ENCODE measurements around the gene SOD1. TPM values are rescaled to one million over a fixed set of nuclear protein-coding genes. Genes with fewer than 3 reads are reported as not detected.

SOD1 gene
- total and polyA plus RNA-seq, 2 of the 8 experiments (the other 6 are each of a cell fraction or from before 2014, with no cell fraction given), result 192 to 226 TPM

DNA sequence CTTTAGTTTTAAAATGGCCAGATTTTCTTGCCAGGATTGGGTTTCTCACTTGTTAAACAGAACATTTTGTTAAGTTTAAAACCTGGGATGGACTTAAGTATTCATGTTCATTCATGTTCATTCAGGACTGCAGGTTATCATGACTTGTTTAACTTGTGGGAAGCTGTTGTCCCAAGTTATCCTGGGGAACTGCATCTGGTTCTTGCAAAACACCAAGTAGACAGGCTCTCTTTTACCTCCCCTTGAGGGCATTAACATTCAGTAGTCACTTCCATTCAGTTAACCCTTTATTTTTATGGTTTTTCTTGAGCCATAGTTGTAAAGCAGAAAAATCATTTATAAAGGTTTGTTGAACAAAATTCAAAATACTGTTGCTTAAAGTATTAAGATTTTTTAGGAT, 8.1 kb downstream of the SOD1 start:
- H2BK120ac ChIP-seq (replicated peaks; ENCODE audit: low read depth, low read length), result no peak overlapping the region
- no peak overlapping the region for H3K9ac ChIP-seq (replicated peaks in 1 of 4; ENCODE audit: extremely low read depth in 1 of 4, low read depth in 3 of 4, low read length in 3 of 4)
- H2BK5ac ChIP-seq (ENCODE audit: low read depth, low read length), result no peak overlapping the region
- FAIRE-seq, result no peak
- no peak overlapping the region for H3K23ac ChIP-seq (ENCODE audit: insufficient read length)
- H2BK15ac ChIP-seq (ENCODE audit: low read length), result no peak overlapping the region
- no peaks in the 10 kb centered on the region for H3K27me3 ChIP-seq (replicated peaks in 1 of 4; ENCODE audit: control insufficient read depth in 3 of 4, extremely low read depth in 1 of 4, insufficient read depth in 3 of 4, low read length in 3 of 4)
- no peak overlapping the region for H3K4me3 ChIP-seq (ENCODE audit: extremely low read depth in 1 of 4, insufficient read depth in 2 of 4, low read depth in 3 of 4, low read length in 4 of 4)
- H2AK5ac ChIP-seq (ENCODE audit: low read depth, low read length), result no peak overlapping the region
- DNase-seq (ENCODE audit: low read depth in 1 of 2, low spot score in 2 of 2), result no peak
- no peak overlapping the region for H3K56ac ChIP-seq (replicated peaks; ENCODE audit: insufficient read length, low read depth, low read length)
- no peak overlapping the region for H2BK12ac ChIP-seq (ENCODE audit: low read depth, low read length)
- no peak overlapping the region for H4K8ac ChIP-seq (ENCODE audit: extremely low read depth, insufficient read depth, low read length)
- no peaks in the 10 kb centered on the region for H3K9me3 ChIP-seq (ENCODE audit: insufficient read depth in 2 of 2, low read depth in 1 of 2, low read length in 1 of 2)
- H3K79me1 ChIP-seq (ENCODE audit: low read depth, low read length), result peaks cover 7% of the 10 kb centered on the region; the same call in 1 of the 2 replicates
- POLR2A ChIA-PET (ENCODE audit: partially characterized antibody), result interaction anchor here (1.0 to 1.4 kb wide), 2 partner anchors 11 to 65 kb away, joined by 3 to 5 read pairs; no protein-coding TSS in a partner anchor
- CTCF ChIA-PET (ENCODE audit: partially characterized antibody), result no interaction called here
- H3K36me3 ChIP-seq (ENCODE audit: control insufficient read depth in 2 of 4, insufficient read depth in 4 of 4, low read length in 3 of 4), result peaks cover 0 to 54% (median 12%) of the 10 kb centered on the region in 4 experiments; a peak in 5 of 8 replicates
- no peak overlapping the region for H3K18ac ChIP-seq (ENCODE audit: extremely low read depth, low read length)
- H3K14ac ChIP-seq (ENCODE audit: insufficient read length), result no peak overlapping the region
- no peak overlapping the region for H2BK20ac ChIP-seq (ENCODE audit: low read length)
- H3K23me2 ChIP-seq (ENCODE audit: low read depth, low read length), result no peaks in the 10 kb centered on the region
- H4K91ac ChIP-seq (replicated peaks; ENCODE audit: insufficient read length, low read length), result no peak overlapping the region
- H3K4me2 ChIP-seq (ENCODE audit: insufficient read depth in 1 of 2, low read depth in 2 of 2, low read length in 2 of 2), result no peak overlapping the region
- H2AFZ ChIP-seq (ENCODE audit: low read length), result no peak overlapping the region
- H3K79me2 ChIP-seq (ENCODE audit: control insufficient read depth in 1 of 2, insufficient read depth in 2 of 2, low read length in 2 of 2), result peaks cover 0 to 21% of the 10 kb centered on the region in 2 experiments; a peak in 2 of 4 replicates
- H3K4me1 ChIP-seq (replicated peaks in 1 of 4; ENCODE audit: control insufficient read depth in 3 of 4, insufficient read depth in 4 of 4, low read length in 3 of 4), result peaks cover 2 to 3% (median 3%) of the 10 kb centered on the region in 4 experiments; a peak in 6 of 7 replicates
- H4K5ac ChIP-seq (ENCODE audit: insufficient read length, low read depth, low read length), result no peak overlapping the region
- no peak overlapping the region for H3K27ac ChIP-seq (ENCODE audit: low read depth, low read length)
- H4K20me1 ChIP-seq (replicated peaks in 1 of 2; ENCODE audit: control insufficient read depth in 1 of 2, insufficient read depth in 2 of 2, low read length in 2 of 2), result peaks cover 0 to 3% of the 10 kb centered on the region in 2 experiments
- no peak overlapping the region for H3K4ac ChIP-seq (replicated peaks; ENCODE audit: insufficient read length, low read depth, low read length)
- TF ChIP-seq CHD2 (IDR thresholded peaks at IDR 0.05; ENCODE audit: low read length), result no peak
- TF ChIP-seq TBP (IDR thresholded peaks at IDR 0.05; ENCODE audit: low read depth, low read length), result no peak
- no peak for TF ChIP-seq TAF1 (IDR thresholded peaks at IDR 0.05; ENCODE audit: low read depth, low read length)
- TF ChIP-seq JUN (IDR thresholded peaks at IDR 0.05; ENCODE audit: low read depth, low read length), result no peak
- TF ChIP-seq SP1 (IDR thresholded peaks at IDR 0.05; ENCODE audit: low read depth, low read length), result no peak
- TF ChIP-seq PHF8 (conservative IDR thresholded peaks at IDR 0.05; ENCODE audit: low read depth, low read length), result no peak
- TF ChIP-seq KDM1A (IDR thresholded peaks at IDR 0.05; ENCODE audit: borderline replicate concordance, low read length), result no peak
- no peak for TF ChIP-seq SAP30 (IDR thresholded peaks at IDR 0.05; ENCODE audit: insufficient read depth, insufficient replicate concordance, low read length)
- TF ChIP-seq, protein P1, sequence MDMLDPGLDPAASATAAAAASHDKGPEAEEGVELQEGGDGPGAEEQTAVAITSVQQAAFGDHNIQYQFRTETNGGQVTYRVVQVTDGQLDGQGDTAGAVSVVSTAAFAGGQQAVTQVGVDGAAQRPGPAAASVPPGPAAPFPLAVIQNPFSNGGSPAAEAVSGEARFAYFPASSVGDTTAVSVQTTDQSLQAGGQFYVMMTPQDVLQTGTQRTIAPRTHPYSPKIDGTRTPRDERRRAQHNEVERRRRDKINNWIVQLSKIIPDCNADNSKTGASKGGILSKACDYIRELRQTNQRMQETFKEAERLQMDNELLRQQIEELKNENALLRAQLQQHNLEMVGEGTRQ (IDR thresholded peaks at IDR 0.05; ENCODE audit: low read length), result no peak
- TF ChIP-seq, protein P2, sequence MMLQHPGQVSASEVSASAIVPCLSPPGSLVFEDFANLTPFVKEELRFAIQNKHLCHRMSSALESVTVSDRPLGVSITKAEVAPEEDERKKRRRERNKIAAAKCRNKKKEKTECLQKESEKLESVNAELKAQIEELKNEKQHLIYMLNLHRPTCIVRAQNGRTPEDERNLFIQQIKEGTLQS (IDR thresholded peaks at IDR 0.05; ENCODE audit: insufficient read depth, low read depth, low read length), result no peak
- TF ChIP-seq SP4 (IDR thresholded peaks at IDR 0.05; ENCODE audit: low read length), result no peak
- no peak for TF ChIP-seq SRF (IDR thresholded peaks at IDR 0.05; ENCODE audit: low read depth, low read length)
- no peak for TF ChIP-seq SIX5 (IDR thresholded peaks at IDR 0.05; ENCODE audit: low read depth, low read length)
- no peak for TF ChIP-seq JUND (IDR thresholded peaks at IDR 0.05; ENCODE audit: low read length)
- TF ChIP-seq ASH2L (IDR thresholded peaks at IDR 0.05; ENCODE audit: low read length), result no peak
